ENCODE results near the gene DZIP1.

The DZIP1 gene

DNA sequence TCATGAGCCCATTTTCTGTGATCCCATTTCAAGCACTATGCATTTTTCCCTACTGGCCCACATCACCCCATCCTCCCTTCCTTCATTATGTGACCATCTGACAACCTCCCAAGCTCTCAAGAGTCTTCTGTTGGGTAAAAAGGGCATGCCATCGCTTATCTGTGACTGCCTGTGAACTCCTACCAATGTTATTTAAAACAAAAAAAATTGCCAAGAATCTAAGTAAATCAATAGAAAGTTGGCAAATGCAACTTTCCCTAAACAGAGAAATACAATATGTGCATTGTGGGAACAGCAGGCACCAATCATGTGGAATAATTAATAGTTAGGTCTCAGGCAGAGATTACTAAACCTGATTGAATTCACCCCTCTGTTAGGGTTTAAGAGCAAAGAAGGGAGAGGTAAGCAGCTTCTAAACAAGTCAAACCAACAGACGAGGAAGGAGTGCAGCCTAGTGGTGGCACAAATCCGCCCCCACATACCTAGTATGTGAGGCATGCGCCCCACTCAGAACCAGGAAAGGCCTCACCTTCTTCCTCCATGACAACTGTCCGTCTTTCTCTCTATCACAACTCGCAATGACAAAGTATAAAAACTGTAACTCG is 29.8 kb downstream of the DZIP1 start:
- no peak overlapping the region for H3K4me3 ChIP-seq (ENCODE audit: low read length)
- no peaks in the 10 kb centered on the region for H3K9me3 ChIP-seq (ENCODE audit: control insufficient read depth, low read length)
- peaks cover 6% of the 10 kb centered on the region for H3K4me1 ChIP-seq (ENCODE audit: control insufficient read depth, insufficient read depth, low read length)
- no peaks in the 10 kb centered on the region for H3K36me3 ChIP-seq (ENCODE audit: control insufficient read depth, insufficient read depth, low read length)
- H3K27me3 ChIP-seq (ENCODE audit: control insufficient read depth, insufficient read depth, low read length) = no peaks in the 10 kb centered on the region
- no peak overlapping the region for H3K9ac ChIP-seq (ENCODE audit: low read length)

DNA sequence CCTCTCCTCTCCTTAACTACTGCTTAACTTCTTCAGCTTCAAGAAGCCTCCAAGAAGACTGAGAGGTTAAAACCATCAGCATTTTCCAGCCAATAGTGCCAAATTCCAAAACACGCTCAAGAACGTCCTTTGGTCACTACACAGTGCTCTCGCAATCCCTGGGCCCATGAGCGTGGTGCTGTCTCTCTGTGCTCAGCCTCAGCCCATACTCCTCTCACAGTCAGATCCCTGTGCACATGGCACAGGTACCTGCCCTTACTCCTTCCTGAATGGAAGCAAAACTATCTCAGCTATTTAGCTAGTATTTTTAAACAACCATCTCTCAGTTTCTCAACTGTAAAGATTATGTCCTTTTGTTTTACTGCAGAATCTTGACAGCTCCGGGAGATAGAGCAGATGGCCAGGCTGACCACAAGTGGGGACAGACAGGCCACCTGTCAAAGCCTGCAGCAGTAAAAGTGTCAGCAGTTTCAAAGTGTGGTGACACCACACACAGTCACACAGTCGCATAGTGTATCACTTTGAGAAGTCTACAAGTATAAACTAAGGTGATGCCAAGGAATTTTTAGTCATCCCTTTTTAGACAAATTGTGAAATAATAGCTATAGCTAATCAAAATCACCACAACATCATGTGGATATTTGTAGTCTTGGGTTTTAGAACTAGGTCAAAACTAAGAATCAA is 35.7 kb downstream of the DZIP1 start:
- H3K36me3 ChIP-seq (ENCODE audit: control insufficient read depth, insufficient read depth, low read length) = no peaks in the 10 kb centered on the region
- H3K4me3 ChIP-seq (ENCODE audit: low read length) = no peak overlapping the region
- peaks cover 32% of the 10 kb centered on the region for H3K4me1 ChIP-seq (ENCODE audit: control insufficient read depth, insufficient read depth, low read length)
- H3K9ac ChIP-seq (ENCODE audit: low read length) = no peak overlapping the region
- H3K27me3 ChIP-seq (ENCODE audit: control insufficient read depth, insufficient read depth, low read length) = no peaks in the 10 kb centered on the region
- H3K9me3 ChIP-seq (ENCODE audit: control insufficient read depth, low read length) = no peaks in the 10 kb centered on the region

DNA sequence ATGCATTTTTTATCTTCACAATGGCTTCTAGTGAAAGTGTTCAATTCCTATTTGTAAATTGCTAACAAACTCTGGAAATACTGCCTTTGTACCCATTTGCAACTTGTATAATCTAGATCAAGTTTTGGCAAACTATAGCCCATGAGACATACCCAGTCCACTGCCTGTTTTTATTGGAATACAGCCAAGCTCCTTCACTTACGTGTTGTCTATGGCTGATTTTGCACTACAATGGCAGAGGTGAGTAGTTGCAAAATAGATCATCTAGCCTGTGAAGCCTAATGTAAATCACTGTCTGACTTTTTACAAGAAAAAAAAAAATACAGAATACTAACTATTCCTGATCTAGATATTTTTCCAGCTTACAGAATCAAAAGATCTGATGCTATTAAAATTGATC is 37.1 kb downstream of the DZIP1 start:
- Histone ChIP-seq H3K27me3 (ENCODE audit: control insufficient read depth, insufficient read depth, low read length) (no peaks in the 10 kb centered on the region), H3K4me3 (ENCODE audit: low read length) (no peak overlapping the region), H3K9me3 (ENCODE audit: control insufficient read depth, low read length) (no peaks in the 10 kb centered on the region), H3K36me3 (ENCODE audit: control insufficient read depth, insufficient read depth, low read length) (no peaks in the 10 kb centered on the region), H3K4me1 (ENCODE audit: control insufficient read depth, insufficient read depth, low read length) (peaks cover 38% of the 10 kb centered on the region), H3K9ac (ENCODE audit: low read length) (no peak overlapping the region)

DNA sequence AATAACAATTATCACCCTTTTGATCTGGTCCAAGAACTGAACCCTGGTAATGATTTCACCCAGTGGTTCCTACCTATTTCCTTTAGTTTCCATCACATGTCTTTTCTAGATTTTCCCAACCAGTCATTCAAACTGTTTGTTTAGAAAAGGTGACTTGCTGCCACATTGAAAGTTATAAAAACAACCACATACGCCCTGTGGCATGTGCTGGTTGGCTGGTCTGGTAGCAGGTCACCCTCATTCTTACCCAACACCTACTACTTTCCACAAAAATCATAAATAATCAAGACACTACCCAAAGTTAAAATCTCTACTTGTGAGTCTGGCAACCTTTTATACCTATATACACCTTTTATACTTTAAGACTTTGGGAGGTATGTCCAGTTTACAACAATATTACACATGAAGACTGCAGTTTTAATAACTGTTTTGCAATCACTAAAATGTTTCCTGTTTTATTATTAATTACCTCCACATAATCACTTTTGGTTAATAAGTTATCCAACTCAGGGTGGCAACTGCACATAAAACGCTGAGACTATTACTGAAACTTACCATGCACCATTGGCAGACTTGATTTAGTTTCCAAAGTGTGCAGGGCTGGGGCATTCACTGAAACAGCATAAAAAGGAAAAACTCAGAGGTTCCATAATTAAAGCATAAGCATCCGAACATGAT is 38.9 kb downstream of the DZIP1 start:
- Histone ChIP-seq H3K9ac (ENCODE audit: low read length) (no peak overlapping the region), H3K36me3 (ENCODE audit: control insufficient read depth, insufficient read depth, low read length) (no peaks in the 10 kb centered on the region), H3K27me3 (ENCODE audit: control insufficient read depth, insufficient read depth, low read length) (no peaks in the 10 kb centered on the region), H3K4me3 (ENCODE audit: low read length) (no peak overlapping the region), H3K4me1 (ENCODE audit: control insufficient read depth, insufficient read depth, low read length) (peaks cover 38% of the 10 kb centered on the region), H3K9me3 (ENCODE audit: control insufficient read depth, low read length) (no peaks in the 10 kb centered on the region)

DNA sequence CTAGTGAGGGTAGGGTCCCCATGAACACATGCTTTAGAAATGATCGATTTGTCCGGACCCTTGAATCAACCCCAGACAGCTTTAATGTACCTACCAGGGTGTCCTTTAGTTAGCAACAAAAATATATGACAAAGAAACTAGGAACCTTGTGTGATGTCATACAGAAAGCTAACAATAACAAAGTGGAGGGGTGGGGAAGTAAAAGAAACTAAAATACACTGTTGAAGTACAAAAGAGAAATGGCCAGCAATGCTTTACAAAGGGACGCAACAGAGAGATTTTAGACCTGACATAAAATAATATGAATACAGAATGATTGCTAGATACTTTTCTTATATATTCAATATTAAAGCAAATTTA is 40.0 kb downstream of the DZIP1 start:
- H3K36me3 ChIP-seq (ENCODE audit: control insufficient read depth, insufficient read depth, low read length) = no peaks in the 10 kb centered on the region
- no peaks in the 10 kb centered on the region for H3K27me3 ChIP-seq (ENCODE audit: control insufficient read depth, insufficient read depth, low read length)
- H3K4me1 ChIP-seq (ENCODE audit: control insufficient read depth, insufficient read depth, low read length) = peaks cover 38% of the 10 kb centered on the region
- H3K9ac ChIP-seq (ENCODE audit: low read length) = no peak overlapping the region
- no peaks in the 10 kb centered on the region for H3K9me3 ChIP-seq (ENCODE audit: control insufficient read depth, low read length)
- H3K4me3 ChIP-seq (ENCODE audit: low read length) = no peak overlapping the region

DNA sequence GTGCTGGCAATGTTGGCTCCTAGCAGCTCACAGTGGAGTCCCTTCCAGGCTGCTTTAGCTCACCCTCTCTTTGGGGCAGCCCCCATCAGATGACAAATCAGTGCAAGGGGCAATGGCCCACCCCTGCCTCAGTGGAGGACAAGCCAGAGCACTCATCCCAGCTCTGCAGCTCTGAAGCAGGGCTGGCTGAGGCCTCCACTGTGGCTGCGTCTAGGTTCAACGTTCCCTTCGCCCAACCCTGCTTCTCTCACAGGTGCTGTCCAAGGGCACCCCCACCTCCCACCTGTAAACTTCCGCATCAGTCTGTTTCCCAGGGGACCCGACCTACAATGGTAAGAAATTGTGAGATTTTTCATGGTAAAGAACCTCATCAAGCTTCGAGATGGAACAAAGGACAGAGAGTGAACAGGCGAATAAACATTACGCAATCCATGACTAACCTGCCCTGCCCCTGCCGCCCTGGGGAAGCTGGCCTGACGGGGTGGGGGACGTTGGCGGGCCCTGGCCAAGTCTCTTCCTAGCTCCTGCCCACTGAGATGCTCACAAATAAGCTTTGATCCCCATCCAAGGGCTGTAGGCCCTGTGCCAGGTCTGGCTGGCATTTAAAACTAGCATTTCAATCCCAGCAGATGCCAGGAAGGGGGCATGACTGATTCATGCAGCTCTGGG is 40.5 kb downstream of the DZIP1 start:
- Histone ChIP-seq H3K4me1 (ENCODE audit: control insufficient read depth, insufficient read depth, low read length) (peaks cover 38% of the 10 kb centered on the region), H3K9me3 (ENCODE audit: control insufficient read depth, low read length) (no peaks in the 10 kb centered on the region), H3K9ac (ENCODE audit: low read length) (no peak overlapping the region), H3K27me3 (ENCODE audit: control insufficient read depth, insufficient read depth, low read length) (no peaks in the 10 kb centered on the region), H3K36me3 (ENCODE audit: control insufficient read depth, insufficient read depth, low read length) (no peaks in the 10 kb centered on the region), H3K4me3 (ENCODE audit: low read length) (no peak overlapping the region)

DNA sequence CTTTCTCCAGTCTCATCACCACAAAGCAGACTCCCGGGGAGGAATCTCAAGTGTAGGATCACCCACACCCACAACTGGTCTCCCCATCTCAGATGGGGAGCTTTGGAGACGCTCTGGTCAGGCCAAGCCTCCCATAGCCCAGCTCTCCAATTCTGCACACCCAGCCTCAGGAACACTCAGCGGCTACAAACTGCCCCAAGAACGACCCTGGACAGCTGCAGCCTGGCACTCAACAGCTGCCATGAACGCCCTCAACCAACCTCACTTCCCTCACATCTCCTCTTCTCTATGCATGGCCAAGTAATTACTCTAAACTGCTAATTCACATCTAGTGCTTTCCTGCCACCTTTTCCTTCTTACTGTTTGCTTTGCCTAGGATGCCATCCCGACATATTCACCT is 42.6 kb downstream of the DZIP1 start:
- H3K9me3 ChIP-seq (ENCODE audit: control insufficient read depth, low read length) = no peaks in the 10 kb centered on the region
- no peak overlapping the region for H3K4me3 ChIP-seq (ENCODE audit: low read length)
- H3K27me3 ChIP-seq (ENCODE audit: control insufficient read depth, insufficient read depth, low read length) = no peaks in the 10 kb centered on the region
- H3K9ac ChIP-seq (ENCODE audit: low read length) = no peak overlapping the region
- H3K4me1 ChIP-seq (ENCODE audit: control insufficient read depth, insufficient read depth, low read length) = peaks cover 35% of the 10 kb centered on the region
- no peaks in the 10 kb centered on the region for H3K36me3 ChIP-seq (ENCODE audit: control insufficient read depth, insufficient read depth, low read length)

DNA sequence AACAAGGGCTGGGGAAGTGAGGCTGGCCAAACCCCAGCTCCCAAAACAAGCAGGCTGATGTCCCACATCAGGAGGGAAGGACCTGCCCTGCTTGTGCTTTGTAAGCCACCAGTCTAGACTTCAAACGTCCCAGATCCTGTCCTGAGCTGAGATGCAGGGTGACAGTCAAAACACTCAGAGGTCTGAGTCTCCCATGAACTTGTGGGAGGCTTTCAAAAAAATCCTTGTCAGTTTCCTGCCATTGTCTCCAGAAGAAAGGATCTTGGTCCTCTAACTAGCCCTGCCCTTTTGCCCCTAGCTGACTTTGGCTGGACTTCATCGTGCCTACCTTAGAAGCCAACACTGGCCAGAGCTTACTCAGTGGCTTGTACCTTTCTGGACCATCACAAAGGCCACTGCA is 43.3 kb downstream of the DZIP1 start:
- Histone ChIP-seq H3K9me3 (ENCODE audit: control insufficient read depth, low read length) (no peaks in the 10 kb centered on the region), H3K9ac (ENCODE audit: low read length) (no peak overlapping the region), H3K27me3 (ENCODE audit: control insufficient read depth, insufficient read depth, low read length) (no peaks in the 10 kb centered on the region), H3K4me1 (ENCODE audit: control insufficient read depth, insufficient read depth, low read length) (peaks cover 28% of the 10 kb centered on the region), H3K4me3 (ENCODE audit: low read length) (no peak overlapping the region), H3K36me3 (ENCODE audit: control insufficient read depth, insufficient read depth, low read length) (no peaks in the 10 kb centered on the region)

DNA sequence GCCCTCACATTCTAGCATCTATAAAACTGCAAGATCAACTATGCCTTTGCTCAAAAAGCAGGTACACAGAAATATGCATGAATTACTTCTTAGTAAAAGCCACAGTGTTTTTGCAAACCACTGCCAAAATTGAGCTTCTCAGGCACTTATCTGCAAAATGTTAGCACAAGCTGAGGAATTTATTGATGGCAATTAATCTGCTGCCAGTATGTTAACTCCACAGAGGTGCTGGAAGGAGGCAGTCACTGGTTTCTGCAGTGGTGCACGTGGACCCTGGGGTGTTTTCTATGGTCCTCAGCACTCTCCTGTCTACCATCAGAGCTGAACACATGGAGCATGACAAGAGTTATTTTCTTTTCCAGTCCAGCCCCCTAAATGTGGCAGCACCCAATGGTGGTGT is 47.8 kb downstream of the DZIP1 start:
- no peaks in the 10 kb centered on the region for H3K27me3 ChIP-seq (ENCODE audit: control insufficient read depth, insufficient read depth, low read length)
- no peaks in the 10 kb centered on the region for H3K4me1 ChIP-seq (ENCODE audit: control insufficient read depth, insufficient read depth, low read length)
- no peaks in the 10 kb centered on the region for H3K36me3 ChIP-seq (ENCODE audit: control insufficient read depth, insufficient read depth, low read length)
- H3K9me3 ChIP-seq (ENCODE audit: control insufficient read depth, low read length) = no peaks in the 10 kb centered on the region
- H3K4me3 ChIP-seq (ENCODE audit: low read length) = no peak overlapping the region
- no peak overlapping the region for H3K9ac ChIP-seq (ENCODE audit: low read length)

DNA sequence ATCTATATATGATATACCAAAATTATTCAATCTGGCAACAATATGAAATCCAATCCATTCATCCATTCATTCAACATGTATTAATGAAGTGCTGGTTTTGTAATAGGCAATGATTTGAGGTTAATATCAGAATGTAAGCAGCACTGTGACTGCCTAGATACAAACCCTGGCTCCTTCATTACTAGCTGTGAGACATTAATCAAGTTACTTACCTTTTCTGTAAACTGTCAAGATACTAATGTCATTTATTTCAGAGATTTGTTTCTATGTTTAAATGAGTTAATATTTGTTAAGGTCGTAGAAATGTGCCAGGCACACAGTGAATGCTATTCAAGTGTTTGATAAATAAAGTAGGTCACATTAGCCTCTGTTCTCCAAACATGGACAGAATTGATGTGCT is 51.0 kb downstream of the DZIP1 start:
- Histone ChIP-seq H3K4me1 (ENCODE audit: control insufficient read depth, insufficient read depth, low read length) (no peaks in the 10 kb centered on the region), H3K4me3 (ENCODE audit: low read length) (no peak overlapping the region), H3K9me3 (ENCODE audit: control insufficient read depth, low read length) (no peaks in the 10 kb centered on the region), H3K36me3 (ENCODE audit: control insufficient read depth, insufficient read depth, low read length) (no peaks in the 10 kb centered on the region), H3K9ac (ENCODE audit: low read length) (no peak overlapping the region), H3K27me3 (ENCODE audit: control insufficient read depth, insufficient read depth, low read length) (no peaks in the 10 kb centered on the region)

DNA sequence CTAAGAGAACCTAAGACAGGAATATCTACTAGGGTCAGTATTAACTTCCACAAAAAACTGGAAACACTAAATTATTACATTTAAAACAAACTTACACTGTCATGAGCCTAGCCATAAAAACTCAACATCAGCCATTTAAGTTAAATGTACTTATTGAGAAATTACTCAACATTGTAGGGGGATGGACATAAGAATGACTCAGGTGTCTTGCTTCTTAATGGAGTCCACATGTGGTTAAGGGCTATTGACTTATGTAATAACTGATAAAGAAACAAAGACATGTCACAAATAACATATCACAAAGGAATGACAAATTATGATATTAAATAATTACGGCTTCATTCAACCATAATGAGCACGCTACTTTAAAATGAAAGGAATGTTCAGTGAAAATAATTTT is 55.8 kb downstream of the DZIP1 start:
- Histone ChIP-seq H3K36me3 (ENCODE audit: control insufficient read depth, insufficient read depth, low read length) (no peaks in the 10 kb centered on the region), H3K27me3 (ENCODE audit: control insufficient read depth, insufficient read depth, low read length) (no peaks in the 10 kb centered on the region), H3K4me1 (ENCODE audit: control insufficient read depth, insufficient read depth, low read length) (no peaks in the 10 kb centered on the region), H3K9me3 (ENCODE audit: control insufficient read depth, low read length) (no peaks in the 10 kb centered on the region), H3K9ac (ENCODE audit: low read length) (no peak overlapping the region), H3K4me3 (ENCODE audit: low read length) (no peak overlapping the region)

DNA sequence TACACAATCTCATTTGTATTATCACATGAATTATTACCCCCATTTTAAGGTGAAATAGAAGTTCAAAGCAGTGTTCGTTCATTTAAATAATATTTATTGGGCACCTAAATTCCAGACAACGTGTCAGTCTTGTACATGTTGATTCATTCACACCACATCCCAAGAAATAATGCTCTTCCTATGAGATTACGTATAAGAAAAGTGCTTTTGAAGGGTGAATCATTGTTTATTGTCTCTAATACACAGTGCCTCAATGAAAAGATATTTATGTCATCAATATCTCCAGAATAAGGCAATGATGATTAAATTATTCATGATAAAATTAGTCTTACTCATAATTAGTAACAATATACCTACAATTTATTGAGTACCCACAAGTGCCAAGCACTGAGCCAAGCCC is 56.4 kb downstream of the DZIP1 start:
- Histone ChIP-seq H3K27me3 (ENCODE audit: control insufficient read depth, insufficient read depth, low read length) (no peaks in the 10 kb centered on the region), H3K4me1 (ENCODE audit: control insufficient read depth, insufficient read depth, low read length) (no peaks in the 10 kb centered on the region), H3K4me3 (ENCODE audit: low read length) (no peak overlapping the region), H3K9me3 (ENCODE audit: control insufficient read depth, low read length) (no peaks in the 10 kb centered on the region), H3K9ac (ENCODE audit: low read length) (no peak overlapping the region), H3K36me3 (ENCODE audit: control insufficient read depth, insufficient read depth, low read length) (no peaks in the 10 kb centered on the region)

Data from mucosa of stomach (tissue), 1 donor.